Fibroblast of mammary gland (primary cell): ENCODE data around the gene PIK3C2B.

ENCODE experiments used
- DNase-seq: peaks from one replicate; pipeline ENCODE4 v3.0.0-alpha.2; 2010; ENCODE audit warnings: low read depth
- H3K4me3 ChIP-seq: 2 replicates; pipeline ENCODE4 v1.5.1; 2011; ENCODE audit warnings: low read depth, mild to moderate bottlenecking, low read length, moderate library complexity; ENCODE audit not compliant: control insufficient read depth
- TF ChIP-seq, protein P1 (sequence below): conservative IDR thresholded peaks from 2 replicates; pipeline ENCODE4 v1.5.1; 2011; ENCODE audit warnings: low read depth, low read length, inconsistent platforms; ENCODE audit not compliant: control insufficient read depth, insufficient read depth

PIK3C2B gene

DNA sequence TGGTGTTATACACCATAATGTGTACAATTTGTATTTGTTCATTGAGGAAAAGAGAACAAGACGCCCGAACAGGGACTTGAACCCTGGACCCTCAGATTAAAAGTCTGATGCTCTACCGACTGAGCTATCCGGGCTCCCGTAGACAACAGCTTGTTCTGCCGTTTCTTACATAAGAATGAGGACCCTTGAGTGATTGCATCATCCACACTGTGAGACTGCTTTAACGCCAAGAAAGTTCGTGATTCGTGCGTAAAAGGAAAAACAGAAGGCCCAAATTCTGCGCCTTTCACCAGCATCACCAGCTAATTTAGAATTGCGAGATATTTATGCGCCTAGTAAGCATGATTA lies 12.3 kb upstream of the PIK3C2B start:
- TF ChIP-seq, protein P1, sequence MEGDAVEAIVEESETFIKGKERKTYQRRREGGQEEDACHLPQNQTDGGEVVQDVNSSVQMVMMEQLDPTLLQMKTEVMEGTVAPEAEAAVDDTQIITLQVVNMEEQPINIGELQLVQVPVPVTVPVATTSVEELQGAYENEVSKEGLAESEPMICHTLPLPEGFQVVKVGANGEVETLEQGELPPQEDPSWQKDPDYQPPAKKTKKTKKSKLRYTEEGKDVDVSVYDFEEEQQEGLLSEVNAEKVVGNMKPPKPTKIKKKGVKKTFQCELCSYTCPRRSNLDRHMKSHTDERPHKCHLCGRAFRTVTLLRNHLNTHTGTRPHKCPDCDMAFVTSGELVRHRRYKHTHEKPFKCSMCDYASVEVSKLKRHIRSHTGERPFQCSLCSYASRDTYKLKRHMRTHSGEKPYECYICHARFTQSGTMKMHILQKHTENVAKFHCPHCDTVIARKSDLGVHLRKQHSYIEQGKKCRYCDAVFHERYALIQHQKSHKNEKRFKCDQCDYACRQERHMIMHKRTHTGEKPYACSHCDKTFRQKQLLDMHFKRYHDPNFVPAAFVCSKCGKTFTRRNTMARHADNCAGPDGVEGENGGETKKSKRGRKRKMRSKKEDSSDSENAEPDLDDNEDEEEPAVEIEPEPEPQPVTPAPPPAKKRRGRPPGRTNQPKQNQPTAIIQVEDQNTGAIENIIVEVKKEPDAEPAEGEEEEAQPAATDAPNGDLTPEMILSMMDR, result no peak
- peak; percentile 92 for DNase-seq
- peak overlapping the region; percentile 82 for H3K4me3 ChIP-seq

DNA sequence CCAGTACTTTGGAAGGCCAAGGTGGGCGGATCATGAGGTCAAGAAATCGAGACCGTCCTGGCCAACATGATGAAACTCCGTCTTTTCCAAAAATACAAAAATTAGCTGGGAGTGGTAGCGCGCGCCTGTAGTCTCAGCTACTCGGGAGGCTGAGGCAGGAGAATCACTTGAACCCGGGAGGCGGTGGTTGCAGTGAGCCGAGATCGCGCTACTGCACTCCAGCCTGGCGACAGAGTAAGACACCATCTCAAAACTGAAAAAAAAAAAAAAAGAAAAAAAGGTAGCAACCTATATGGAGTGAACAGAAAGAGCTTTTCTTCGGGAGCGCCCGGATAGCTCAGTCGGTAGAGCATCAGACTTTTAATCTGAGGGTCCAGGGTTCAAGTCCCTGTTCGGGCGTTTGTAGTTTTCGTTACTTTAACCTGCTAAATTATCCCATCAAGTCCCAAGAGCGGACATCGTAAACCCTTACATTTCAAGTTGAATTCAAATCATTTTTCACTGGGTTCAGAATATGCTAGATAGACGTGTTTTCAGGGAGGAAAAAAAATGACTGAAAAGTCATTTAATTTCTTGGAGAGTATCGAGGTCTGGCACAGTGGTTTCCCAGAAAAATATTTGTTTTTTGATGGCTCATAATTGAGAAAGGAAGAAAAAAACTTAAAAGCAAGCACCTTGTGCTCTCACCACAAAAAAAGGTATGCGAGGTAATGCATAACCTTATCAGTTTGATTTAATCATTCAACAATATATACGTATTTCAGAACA lies 11.8 kb upstream of the PIK3C2B start:
- H3K4me3 ChIP-seq, result peak overlapping the region; percentile 59
- TF ChIP-seq, protein P1, result no peak
- DNase-seq, result peak; percentile 93

DNA sequence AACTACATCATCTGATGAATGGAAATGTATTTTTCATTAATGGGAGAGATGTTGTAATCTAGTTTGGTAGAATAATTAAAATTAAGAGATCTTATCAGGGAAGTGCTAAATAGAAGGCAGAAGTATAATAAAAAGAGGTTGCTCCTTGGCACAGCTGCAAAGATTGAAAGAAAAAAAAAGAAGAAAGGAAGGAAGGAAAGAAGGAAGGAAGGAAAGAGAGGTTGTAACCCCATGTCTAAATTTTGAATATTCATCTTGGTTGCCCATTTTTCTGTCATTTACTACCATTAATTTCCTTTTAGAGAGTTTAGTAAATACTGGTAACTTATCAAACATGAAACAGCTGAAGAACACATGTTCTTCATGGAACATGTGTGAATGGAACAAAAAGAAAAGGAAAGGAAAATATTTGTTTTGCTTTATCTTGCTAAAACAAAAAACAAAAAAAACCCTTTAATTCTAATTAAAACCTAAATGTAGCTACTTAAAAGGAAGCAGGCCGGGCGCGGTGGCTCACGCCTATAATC lies 11.1 kb upstream of the PIK3C2B start:
- no peak for DNase-seq
- H3K4me3 ChIP-seq, result peak overlapping the region; percentile 59
- TF ChIP-seq, protein P1, result no peak

DNA sequence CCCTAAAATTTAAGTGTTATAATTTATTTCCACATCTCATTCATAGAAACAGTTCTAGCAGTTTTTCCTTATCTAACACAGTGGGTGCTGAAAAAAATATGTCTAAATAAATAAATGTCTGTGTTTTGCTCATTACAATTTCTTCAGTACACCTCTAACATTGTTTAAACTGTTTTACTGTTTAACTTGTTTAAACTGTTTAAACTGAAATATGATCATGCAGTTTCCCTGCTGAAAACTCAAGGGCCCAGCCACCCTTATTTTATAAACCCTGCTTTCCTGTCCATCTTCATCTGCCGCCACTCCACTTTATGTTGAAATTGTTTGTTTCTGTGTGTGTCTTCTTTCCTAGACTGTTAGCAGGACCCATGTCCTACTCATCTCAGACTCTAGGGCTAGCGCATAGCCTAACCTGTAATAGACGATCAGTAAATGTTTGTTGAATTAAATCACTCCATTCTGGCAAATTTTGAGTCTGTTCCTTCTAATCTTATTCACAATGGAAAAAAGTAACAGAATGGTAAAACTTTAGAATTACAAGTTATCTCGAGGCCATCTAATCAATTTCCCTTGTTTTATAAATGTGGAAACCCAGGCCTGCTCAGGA lies 9.4 kb upstream of the PIK3C2B start:
- TF ChIP-seq, protein P1, result no peak
- DNase-seq, result no peak
- no peak overlapping the region for H3K4me3 ChIP-seq

DNA sequence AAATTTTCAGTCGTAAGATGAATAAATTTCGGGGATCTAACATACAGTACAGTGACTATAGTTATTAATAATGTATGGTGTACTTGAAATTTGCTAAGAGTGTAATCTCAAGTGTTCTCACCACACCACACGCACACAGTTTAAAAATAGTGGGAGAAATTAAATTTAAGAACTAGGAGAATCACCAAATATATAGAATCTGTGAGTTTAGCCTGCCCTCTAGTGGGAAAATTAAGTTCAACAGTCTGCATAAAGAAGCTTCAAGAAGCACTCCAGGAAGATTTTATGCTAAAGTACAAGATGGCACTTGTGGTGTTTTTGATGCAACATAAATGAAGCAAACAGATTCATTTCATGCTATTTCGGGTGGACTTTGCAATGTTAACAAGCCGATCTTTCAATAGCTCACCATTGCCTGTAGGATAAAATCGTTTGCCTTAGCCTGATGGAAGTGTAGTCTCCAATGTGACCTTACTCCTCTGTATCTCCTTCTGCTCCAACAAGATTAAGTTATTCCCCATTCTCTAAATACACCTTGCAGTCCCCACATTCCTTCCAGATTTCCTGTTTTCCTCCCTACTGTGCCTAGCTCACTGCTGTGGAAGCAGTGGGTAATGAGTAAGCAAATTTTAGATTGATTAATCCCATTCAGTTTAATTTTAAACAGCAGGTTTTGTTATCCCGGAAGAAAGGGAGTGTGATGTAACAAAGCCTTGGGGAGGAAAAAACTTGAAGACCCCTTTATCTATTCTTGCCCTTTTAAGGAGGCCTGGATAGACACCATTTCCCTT lies 8.7 kb upstream of the PIK3C2B start:
- TF ChIP-seq, protein P1, result peak; percentile 65
- peak; percentile 78 for DNase-seq
- no peak overlapping the region for H3K4me3 ChIP-seq

DNA sequence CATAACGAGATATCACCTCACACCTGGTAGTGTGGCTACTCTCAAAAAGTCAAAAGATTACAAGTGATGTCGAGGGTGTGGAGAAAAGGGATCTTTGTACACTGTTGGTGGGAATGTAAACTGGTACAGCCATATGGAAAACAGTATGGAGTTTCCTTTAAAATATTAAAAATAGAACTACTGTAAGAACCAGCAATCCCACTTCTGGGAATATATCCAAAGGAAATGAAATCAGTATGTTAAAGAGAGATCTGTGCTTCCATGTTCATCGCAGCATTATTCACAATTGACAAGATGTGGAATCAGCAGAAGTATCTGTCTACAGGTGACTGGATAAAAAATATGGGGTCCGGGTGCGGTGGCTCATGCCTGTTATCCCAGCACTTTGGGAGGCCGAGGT lies 7.6 kb upstream of the PIK3C2B start:
- TF ChIP-seq, protein P1, result no peak
- no peak for DNase-seq
- no peak overlapping the region for H3K4me3 ChIP-seq
